ENCODE measurements around the gene SLC51B.

DNA sequence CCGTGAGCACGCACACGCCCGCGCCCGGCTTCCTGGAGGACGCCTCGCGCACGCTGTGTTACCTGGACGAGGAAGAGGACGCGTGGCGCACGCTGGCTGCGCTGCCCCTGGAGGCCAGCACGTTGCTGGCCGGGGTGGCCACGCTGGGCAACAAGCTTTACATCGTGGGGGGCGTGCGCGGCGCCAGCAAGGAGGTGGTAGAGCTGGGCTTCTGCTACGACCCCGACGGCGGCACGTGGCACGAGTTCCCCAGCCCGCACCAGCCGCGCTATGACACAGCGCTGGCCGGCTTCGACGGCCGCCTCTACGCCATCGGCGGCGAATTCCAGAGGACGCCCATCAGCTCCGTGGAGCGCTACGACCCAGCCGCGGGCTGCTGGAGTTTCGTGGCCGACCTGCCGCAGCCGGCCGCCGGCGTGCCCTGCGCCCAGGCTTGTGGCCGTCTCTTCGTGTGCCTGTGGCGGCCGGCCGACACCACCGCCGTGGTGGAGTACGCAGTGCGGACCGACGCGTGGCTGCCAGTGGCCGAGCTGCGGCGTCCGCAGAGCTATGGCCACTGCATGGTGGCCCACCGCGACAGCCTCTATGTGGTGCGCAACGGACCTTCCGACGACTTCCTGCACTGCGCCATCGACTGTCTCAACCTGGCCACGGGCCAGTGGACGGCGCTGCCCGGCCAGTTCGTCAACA lies 32.2 kb downstream of the SLC51B start:
- TF ChIP-seq HOXA7 (CRISPR knock-in tag; IDR thresholded peaks at IDR 0.05) = no peak
- TF ChIP-seq, protein P1, sequence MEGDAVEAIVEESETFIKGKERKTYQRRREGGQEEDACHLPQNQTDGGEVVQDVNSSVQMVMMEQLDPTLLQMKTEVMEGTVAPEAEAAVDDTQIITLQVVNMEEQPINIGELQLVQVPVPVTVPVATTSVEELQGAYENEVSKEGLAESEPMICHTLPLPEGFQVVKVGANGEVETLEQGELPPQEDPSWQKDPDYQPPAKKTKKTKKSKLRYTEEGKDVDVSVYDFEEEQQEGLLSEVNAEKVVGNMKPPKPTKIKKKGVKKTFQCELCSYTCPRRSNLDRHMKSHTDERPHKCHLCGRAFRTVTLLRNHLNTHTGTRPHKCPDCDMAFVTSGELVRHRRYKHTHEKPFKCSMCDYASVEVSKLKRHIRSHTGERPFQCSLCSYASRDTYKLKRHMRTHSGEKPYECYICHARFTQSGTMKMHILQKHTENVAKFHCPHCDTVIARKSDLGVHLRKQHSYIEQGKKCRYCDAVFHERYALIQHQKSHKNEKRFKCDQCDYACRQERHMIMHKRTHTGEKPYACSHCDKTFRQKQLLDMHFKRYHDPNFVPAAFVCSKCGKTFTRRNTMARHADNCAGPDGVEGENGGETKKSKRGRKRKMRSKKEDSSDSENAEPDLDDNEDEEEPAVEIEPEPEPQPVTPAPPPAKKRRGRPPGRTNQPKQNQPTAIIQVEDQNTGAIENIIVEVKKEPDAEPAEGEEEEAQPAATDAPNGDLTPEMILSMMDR (IDR thresholded peaks at IDR 0.05) = no peak
- no peak for TF ChIP-seq EHMT2 (IDR thresholded peaks at IDR 0.05; ENCODE audit: low read depth)
- no peak for TF ChIP-seq RFX5 (IDR thresholded peaks at IDR 0.05)
- no peak for TF ChIP-seq POLR2A (IDR thresholded peaks at IDR 0.05; ENCODE audit: low read length)
- no peak for TF ChIP-seq SMC3 (IDR thresholded peaks at IDR 0.05)
- TF ChIP-seq JUNB (IDR thresholded peaks at IDR 0.05) = no peak
- no peak for TF ChIP-seq KDM5A (IDR thresholded peaks at IDR 0.05)
